Glomerular visceral epithelial cell (primary cell): Measurements from ENCODE around the gene PCSK6.

Experiments used
- DNase-seq: peaks from one replicate; pipeline ENCODE4 v3.0.0-alpha.2; 2016; ENCODE audit errors: extremely low spot score

The PCSK6 gene

DNA sequence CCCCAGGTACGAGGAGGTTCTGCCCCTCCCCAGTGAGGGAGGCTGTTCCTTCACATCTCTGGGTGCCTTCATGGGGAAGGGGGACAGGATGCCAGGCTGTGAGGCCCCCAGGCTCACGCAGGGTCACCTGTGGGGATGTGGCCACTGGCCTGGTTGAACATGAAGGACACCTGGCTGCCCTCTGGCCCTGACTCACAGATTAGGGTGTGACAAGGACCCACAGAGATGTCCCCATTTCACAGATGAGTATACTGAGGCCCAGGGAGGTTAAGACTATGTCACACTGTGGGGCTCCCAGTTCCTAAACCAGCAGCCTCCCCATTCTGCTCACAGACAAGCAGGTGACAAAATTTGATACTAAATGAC, 42.4 kb downstream of the PCSK6 start:
- no peak for DNase-seq

DNA sequence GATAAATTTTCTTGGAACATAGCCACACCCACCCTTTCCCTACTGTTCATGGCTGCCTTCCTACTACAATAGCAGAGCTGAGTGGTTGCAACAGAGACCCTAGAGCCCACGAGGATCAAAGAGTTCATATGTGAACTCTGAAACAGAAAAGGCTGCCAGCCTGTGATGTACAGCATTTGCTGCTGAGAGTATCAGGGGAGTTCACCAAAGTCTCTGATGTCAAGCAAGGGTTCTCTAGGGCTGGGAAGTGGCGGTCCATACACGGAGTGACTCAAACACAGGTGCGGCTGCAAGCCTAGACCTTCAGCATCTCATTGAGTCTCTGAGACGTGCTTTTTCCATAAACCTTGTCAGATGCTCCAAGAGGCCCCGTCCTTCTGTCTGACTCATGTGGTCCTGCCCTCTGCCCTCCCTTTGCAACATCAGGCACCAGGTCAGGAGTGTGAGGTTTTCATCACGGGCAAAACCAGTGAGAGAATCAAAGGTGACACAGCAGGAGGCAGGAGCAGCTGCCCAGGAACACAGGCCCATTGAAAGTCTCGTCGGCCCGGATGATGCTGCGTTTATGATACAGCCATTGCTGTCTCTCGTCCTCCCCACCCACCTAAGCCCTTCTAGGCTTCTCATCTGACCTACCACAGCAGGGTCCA, 42.9 kb downstream of the PCSK6 start:
- DNase-seq: no peak

DNA sequence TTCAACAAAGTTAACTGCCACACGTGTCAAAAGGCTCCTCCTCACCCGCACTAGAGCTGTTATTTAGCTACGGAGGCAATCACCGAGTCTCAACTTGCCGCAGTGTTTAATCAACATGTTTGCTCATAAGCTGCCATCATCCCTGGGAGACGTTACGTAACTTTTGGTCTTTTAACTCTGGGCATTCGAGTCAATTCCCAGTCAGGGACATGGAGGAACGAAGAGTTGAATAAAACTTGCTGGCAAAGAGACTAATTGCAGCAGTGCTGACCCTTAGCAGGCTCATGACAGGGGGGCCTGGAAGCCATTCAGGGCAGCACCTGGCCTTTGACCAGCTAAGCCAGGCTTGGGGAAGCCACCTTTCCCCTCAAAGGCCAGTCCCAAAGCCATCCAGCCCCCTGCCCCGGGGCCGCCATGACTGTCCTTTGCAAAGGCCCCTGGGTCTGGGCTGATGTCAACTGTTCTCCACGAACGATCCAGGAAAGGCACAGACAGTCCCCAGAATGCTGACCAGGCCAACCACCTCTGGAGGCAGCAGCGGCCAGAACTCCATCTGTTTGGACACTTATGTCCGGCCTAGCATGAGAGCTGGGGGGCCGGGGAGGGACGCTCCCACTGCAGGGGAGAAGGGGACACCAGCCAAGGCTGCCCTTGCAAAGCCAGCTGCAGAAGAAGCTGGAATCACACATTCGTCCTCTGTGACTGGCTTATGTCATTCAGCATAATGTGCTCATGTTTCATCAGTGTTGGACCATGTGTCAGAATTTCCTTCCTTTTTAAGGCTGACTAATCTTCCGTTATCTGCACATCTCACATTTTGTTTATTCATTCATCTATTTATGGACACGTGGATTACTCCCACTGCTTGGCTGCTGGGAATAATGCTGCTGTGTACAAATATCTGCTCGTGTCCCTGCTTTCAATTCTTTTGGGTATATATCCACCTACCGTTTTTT, 43.7 kb downstream of the PCSK6 start:
- no peak for DNase-seq

DNA sequence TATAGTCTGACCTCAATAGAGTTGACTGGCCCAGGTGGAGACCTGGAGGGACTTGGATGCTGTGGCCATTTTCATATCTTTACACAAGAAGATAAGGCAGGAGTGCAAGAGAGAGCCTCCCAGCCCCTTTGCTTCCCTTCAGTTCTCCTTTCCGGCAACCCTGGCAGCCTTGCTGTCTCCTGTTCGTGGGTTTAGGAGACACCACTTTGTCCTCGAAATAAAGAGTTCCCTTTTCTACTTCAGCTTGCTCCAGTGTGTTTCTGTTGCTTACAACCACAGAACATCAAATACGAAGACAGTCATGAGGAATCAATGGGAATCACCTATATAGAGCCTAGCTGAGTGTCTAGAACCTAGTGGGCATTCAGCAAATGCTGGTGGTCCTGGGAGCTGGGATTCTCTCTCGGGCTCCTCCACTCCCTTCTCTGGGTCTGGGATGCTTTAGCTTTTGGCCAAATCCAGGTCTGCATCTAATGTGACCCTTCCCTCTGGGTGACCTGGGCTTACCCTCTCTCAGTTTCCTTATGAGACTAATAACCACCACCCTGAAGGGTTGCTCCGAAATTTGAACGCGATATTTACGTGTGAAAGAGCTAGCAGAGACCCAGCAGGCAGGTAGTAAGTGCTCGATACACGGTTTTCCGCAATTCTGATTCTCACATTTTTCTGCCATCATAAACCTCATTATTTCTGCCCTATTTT, 44.5 kb downstream of the PCSK6 start:
- DNase-seq: no peak

DNA sequence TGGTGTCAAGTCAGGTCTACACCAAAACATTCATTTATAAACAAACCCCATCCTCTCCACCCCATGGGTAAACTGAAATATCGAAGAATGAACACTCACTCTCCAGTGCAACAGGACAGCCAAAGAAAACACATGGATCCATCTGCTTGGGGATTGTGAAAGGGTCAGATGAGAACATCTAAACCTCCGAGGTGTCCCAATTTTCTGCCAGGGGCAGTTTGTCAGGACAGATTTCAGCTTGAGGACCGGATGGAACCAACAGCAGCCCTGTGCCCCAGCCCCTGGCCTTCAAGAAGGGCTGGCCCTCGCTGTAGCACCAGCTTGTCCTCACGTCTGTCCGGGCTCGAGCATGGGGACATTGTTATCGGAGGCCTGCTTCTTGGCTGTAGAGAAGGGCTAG, 45.5 kb downstream of the PCSK6 start:
- DNase-seq: no peak

DNA sequence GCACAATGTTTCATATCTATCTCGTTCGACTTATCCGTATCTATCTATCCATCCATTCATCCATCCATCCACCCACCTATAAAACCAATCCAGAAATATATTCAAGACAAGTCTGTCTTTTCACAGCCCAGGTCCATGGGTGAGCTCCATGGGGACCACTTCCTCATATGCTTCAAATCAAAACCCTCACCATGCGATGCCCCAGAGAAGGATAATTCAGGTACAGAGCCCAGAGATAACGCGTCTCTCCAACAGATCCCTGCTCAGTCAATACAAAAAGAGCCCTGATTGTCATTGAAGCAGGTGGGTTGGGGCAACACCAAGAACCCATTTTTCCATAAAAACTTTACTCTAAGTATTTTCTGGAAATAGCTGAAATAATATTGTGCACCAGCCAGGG, 47.2 kb downstream of the PCSK6 start:
- no peak for DNase-seq

DNA sequence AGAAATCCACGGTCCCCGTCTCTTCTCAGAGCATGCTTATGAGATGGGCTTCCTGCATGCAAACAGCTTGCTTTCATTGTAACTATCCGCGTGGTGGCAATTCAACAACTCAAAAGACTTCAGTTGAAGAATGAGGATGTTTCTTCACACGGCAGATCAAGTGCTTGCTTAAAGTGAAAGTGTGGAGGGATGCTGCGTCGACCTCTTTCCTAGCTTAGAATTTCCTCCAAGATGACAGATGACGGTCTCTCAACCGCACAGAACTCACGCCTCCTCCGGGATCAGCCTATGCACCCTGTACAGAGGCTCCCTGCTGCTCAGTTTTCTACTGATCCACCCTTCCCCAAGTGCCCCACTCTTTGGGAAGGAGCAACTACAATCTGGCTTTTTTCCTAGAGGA, 47.8 kb downstream of the PCSK6 start:
- no peak for DNase-seq

DNA sequence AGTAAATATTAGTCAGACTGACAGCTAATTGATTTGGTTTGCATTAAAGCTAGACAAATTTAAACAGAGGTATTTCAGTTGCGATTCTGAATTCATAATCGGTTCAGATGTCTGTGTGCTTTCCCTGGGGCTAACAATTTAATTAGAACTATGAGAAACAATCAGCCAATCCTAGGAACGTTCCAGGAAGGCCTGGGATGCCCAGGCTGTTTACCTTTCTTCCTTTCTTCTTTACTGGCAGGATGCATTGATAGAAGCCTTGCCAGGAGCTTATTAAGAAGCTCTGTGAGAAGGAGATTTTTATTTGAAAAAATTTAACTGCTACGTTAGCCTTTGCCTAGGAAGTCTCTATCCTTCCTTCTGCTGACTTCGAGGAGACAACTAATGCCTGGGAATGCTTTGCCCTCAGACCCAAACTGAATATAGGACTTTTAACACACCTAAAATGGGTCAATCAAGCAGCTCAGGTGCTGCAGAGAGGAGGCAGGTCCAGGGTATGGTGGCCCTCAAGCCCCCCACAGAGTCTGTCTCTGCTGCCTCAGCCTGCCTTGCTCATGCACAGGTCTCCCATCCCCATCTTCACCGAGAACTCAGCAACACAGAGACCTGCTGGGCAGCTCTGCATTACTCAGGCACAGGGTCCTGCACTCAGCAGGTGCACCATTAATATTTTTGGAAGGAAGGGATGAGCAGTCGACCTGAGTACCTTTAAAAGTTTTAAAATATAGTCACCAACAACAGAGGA, 48.5 kb downstream of the PCSK6 start:
- no peak for DNase-seq

DNA sequence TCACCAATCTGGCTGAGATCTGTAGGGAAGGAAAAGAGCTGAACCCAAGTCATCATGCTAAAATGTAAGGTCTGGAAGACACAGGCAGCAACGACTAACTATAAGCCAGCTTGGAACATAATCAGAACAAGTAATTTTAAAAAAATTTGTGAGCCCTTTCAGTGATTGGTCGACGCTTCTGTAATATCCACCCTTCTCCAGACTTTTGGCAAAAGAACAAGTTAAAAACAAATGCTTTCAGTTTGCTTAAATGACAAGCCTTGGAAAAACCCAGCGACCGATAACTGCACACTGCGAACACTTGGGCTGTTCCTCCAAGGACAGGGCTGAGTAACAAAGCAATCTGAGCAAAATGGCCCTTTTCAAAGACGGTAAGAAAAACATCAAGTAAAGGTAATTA, 49.6 kb downstream of the PCSK6 start:
- DNase-seq: no peak

DNA sequence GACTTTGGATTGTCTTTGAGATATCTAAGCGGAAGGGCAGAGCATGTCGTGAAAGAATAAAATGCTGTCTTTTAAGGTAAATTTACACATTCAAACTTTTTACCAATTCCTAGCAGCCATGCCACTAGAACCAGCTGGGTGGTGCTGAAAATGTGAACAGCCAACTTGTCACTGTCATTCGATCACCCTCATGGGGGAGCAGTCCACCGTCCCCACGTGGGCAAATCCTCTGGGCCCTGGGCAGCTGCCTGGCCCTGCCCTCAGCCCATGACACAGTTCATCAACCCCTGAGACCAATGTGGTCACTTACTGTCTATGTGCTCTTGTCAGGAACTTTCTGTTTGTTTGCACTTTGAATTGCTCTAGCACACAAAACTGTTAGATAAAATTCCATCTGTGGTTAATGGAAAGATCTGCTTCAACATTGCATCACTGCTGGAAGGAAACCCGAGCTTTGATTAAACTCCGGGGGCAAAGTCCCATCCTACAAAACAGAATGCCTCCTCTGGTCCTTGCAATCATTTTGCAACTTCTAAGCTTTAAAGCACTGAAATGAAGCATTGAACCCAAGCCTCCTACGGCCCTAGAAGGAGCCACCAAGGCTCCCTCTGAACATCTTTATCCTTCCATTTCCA, 50.1 kb downstream of the PCSK6 start:
- DNase-seq: no peak

DNA sequence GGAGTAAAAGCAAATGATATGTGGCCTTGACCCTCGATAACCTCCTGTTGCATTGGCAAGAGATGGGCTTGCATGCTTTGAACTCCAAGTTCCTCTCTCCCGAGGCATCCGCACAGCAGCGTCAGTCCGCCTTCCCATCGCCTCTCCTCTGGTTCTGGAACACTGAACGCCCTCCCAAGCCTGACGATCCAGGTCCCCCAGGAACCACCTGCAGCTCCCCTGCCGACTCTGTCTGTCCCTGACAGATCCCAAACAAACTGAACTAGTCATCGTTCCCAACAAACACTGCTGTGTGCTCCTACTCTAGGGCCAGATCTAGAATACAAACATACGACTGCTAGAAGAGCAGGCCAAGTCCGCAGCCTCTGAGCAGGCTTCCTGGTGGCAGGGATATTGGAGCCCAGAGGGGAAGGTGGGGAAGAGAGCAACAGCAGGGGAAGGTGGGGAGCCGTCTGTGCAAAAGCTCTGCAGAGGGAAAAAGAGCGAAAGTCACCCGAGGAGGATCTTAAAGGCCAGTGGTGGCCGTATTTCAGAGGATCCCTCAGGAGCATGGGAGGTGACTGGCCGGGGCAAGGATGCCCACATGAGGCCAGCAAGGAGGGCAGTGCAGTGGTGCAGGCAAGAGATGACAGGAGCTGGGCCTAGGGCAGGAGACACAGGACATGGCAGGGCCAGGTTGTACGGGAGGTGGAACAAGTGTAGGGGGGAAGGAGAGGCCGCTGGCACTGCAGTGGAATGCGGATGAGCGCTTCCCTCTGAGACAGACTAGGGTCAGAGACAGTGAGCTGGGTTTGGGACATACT, 50.8 kb downstream of the PCSK6 start:
- DNase-seq: no peak

DNA sequence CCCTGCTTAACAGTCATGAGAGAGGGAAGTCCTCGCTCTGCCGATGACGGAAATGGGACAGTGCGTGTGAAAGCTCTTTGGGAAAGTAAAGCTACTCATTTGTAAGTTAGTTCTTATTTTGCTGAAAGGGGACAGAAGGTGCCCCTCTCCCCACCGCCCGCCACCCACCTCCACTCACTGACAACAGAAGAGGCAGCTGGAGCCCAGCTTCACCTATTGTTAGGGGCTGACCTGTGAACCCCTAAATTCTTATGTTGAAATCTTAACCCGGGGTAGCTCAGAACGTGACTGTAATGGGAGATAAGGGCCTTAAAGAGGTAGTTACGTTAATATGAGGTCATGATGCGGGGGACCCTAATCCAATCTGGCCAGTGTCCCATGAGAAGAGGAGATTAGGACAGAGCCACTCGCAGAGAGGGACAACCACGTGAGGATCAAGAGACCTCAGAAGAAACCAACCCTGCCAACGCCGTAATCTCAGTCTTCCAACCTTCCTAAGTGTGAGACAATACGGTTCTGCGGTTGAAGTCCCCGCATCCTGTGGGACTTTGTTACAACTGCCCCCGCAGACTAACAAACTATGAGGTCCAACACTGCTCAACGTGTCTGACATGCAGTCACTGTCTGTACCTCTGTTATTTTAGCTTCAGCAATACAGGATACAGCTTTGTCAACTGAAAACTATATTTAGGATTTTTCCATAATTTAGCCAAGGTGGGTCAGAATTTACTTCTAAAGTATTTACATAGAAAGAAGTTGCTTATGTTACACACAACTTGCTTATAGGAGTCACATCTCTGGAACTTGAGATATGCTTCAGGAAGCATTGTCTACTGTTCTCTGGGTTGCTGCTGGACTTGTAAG, 51.7 kb downstream of the PCSK6 start:
- no peak for DNase-seq

DNA sequence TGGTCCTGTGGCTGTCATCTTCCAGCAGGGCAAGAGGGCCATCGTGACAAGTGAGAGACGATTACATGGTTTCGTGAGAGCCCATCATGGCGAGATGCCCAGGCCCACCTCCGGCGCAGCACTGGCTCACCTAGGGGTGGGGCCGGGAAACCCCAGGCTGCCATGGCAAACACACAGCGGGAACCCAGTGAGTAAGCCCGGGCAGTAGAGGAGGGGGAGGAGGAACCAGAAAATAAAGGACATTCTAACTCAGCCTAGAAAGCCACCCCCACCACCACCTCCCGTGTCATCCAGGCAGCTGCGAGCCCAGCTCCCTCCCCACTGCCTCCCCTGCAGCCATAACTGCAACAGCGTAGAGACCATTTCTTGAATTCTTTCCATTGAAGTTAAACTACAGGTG, 52.3 kb downstream of the PCSK6 start:
- DNase-seq: no peak

DNA sequence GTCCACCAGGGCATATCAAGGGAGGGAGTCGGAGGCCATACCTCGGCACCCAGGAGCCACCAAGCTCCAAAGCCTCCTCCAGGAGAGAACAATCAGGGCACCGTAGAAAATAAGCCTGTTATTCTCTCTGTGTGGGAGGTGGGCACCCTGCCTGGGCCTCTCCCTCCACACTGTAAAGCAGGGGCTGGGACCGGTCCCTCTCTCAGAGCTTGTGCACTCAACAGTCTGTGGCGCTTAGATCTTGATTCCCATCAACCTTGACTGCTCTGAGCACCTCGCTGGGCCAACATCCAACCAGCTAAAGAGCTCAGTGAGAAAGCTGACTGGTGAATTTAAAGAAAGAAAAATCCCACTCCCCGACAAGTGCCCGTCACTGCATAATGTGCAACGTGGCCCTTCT, 53.0 kb downstream of the PCSK6 start:
- no peak for DNase-seq

DNA sequence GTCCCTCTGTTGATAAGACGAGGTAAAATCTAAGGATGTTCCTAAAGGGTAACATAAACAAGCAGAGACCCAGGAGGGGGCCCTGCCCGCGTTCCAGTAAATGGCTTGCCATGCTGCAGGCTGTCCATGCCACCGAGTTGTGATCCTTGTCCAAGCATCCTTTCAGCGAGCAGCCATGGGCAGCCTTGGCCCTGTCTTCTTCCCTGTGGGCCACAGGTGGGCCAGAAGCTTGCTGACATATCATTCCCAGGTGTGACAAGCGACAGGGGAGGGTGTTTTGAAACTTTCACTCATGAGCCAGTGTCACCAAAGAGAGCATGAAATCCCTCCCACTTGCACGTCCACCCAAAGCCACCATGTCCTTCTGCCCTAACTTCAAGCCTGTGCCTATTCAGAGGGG, 53.7 kb downstream of the PCSK6 start:
- DNase-seq: no peak

DNA sequence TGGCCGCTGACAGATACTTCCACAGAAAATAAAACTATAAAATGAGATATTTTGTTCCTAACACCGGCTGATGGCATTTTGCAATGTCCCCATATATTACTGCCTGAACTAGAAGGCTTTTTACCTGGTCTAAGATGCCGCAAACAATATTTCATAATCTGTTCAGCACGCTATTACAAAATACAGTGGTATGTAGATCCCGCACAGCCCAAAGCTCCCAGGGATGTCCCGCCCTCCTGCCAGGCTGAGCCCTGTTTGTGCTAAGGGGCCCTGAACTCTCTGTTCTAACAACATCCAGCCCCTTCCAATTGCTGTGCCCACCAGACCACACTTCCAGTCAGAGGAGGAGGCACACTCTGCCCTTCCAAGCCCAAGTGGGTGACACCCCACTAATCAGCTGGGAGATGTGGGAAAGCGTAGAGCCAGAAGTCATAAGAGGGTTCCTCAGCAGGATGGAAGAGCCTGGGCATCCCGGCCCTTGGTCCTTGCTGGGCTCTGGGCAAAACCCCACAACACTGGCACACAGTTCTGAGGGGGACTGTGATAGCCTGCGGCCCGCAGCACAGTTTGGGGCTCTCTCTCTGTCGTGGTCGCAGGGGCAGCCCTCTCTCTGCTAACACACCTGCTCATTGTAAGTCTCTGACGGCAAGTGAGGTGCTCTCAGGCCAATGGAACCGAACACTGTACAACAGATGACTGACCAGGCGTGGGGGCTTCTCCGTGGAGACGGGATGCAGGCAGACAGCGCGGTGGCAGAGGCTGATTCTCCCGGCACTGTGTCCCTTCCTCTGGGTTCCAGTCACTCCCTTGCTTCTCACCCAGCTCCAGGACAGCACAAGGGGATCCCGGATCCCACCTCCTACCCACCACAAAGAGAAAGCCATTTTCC, 55.2 kb downstream of the PCSK6 start:
- no peak for DNase-seq

DNA sequence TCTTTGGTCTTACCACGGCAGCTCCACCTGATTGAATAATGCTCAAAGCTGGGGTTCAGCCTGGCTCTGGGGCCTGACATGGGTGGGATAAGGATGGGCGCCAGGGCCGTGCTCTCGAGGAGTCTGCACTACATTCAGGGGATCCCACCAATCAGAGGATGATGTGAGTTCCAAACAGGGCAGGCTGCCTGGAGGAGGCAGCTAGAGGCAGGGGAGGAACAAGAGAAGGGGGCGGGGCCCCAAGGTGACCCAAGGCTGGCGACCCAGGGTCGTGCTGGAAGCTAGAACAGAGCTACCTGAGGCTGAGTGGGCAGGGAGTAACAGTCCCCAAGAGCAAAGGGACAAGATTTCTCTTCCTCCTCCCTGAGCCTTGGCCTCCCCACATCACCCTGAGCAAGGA, 56.1 kb downstream of the PCSK6 start:
- no peak for DNase-seq

DNA sequence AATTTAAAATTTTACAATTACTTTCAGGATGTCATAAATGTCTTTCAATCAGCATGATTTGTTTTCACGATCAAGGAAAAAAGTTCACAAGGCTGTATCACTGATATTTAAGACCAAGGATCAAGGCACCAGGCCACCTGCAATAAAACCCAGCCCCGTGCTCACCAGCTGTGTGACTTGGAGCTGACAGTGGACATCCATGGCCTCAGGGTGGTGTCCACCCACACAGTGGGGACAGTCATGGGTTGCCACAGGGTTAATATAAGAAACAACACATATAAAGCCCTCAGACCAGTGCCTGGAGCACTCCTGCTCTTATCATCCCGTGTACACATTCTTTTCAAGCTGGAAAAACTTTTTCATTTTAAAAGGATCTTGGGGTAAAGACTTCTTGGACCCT, 56.5 kb downstream of the PCSK6 start:
- no peak for DNase-seq

DNA sequence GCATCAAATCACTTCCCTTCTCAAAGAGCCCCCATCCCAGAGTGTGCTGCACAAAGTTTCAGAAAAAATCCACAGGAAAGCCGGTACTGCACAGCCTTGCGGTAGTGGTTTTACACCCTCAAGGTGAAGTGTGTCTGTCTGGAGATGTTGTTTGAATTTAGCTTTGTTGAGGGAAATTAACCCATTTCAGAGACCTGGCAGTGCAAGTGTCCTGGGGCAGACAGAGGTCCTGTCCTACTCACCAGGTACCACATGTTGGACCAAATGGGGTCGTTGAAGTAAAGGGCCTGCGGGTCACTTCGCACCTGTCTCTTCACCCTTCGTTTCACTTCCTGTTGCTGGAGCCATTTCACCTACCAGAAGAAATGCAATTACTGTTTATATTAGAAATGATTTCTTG, 57.8 kb downstream of the PCSK6 start:
- no peak for DNase-seq
